GM12875 (cell line): ENCODE data around the gene MEIOC.
A peak's percentile ranks its signal among the peaks of the same experiment; 100 is the strongest.

Experiments
- H3K4me3 ChIP-seq: one replicate; pipeline ENCODE4 v1.5.1; 2011; ENCODE audit warnings: low read depth, low read length, control low read depth
- CTCF ChIP-seq: IDR thresholded peaks from 2 replicates; pipeline ENCODE4 v1.5.1; 2011; ENCODE audit warnings: low read depth, mild to moderate bottlenecking, control low read depth, inconsistent platforms, low read length, moderate library complexity, borderline replicate concordance; ENCODE audit not compliant: insufficient read depth

The MEIOC gene

GRCh38 chr17:44708401-44709263, 52.4 kb downstream of the MEIOC start, which contains the start of gene DBF4B:
Gene DBF4B (plus strand): TSS chr17:44708665. CDS start chr17:44708821, 156 bp downstream.
- peak within 1 kb of the TSS; percentile 74 for H3K4me3 ChIP-seq
- TF ChIP-seq CTCF, result no peak

- no peak for TF ChIP-seq CTCF
- no peak overlapping the region for H3K4me3 ChIP-seq
Measured at GRCh38 chr17:44719444-44719843, 63.2 kb downstream of the MEIOC start.

DNA sequence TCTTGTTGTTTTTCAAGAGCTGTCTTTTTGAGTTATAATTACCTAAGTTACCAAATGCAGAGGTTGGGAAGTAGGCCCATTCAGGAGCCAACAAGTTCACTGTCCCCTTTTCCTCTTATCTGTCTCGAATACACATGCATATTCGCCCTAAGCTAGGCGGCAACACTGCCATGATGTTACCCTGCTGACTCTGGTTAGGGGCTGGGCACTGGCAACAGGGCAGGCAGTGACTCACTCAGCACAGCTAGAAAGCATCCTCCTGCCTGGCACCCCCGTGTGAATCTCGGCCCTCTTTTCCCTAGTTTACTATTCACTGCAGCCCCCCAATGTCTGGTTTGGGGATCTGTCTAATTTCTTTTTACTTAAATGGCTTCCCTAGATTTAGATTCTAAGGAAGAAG, 66.0 kb downstream of the MEIOC start:
- no peak for TF ChIP-seq CTCF

More for the DNA sequence above, 66.0 kb downstream of the MEIOC start:
- no peak overlapping the region for H3K4me3 ChIP-seq
